ENCODE measurements around the gene STX1B. TPM values are rescaled to one million over a fixed set of nuclear protein-coding genes. Genes with fewer than 3 reads are reported as not detected.
A peak's percentile ranks its signal among the peaks of the same experiment; 100 is the strongest.

STX1B gene
- total RNA-seq, 1 experiment from 2014 or later = 15.9 TPM

GRCh38 chr16:30998852-30999761 lies 11.3 kb downstream of the STX1B start:
- TF ChIP-seq CREB1 (CRISPR knock-in tag; IDR thresholded peaks at IDR 0.05) (no peak), NR2C2 (CRISPR knock-in tag; IDR thresholded peaks at IDR 0.05) (no peak), GRHL2 (CRISPR knock-in tag; IDR thresholded peaks at IDR 0.05; ENCODE audit: insufficient replicate concordance, severe bottlenecking) (no peak), NR1H2 (CRISPR knock-in tag; IDR thresholded peaks at IDR 0.05) (no peak), SOX15 (CRISPR knock-in tag; IDR thresholded peaks at IDR 0.05) (no peak), TEAD1 (CRISPR knock-in tag; IDR thresholded peaks at IDR 0.05) (no peak), AFF4 (CRISPR knock-in tag; IDR thresholded peaks at IDR 0.05; ENCODE audit: borderline replicate concordance) (no peak), MLX (CRISPR knock-in tag; IDR thresholded peaks at IDR 0.05) (no peak)
- Mint-ChIP-seq H3K27me3 (ENCODE audit: low read depth) (peaks cover 7% of the 10 kb centered on the region; the same call in 1 of the 2 replicates), H3K27ac (no peak overlapping the region), H3K9me3 (no peaks in the 10 kb centered on the region), H3K4me1 (peaks cover 16% of the 10 kb centered on the region), H3K36me3 (no peaks in the 10 kb centered on the region), H3K4me3 (no peak overlapping the region)
- no peak for ATAC-seq
- ChIA-PET CTCF (interaction anchor here (0.8 to 8.2 kb wide), 4 partner anchors 13 to 143 kb away, joined by 3 to 79 read pairs (median 6); partner anchors contain the start of gene HSD3B7), POLR2A (interaction anchor here (1.0 kb wide), 1 partner anchor 13 kb away, joined by 3 read pairs; no protein-coding TSS in a partner anchor)
- no peak for DNase-seq (ENCODE audit: low spot score)

- Mint-ChIP-seq H3K36me3 (no peaks in the 10 kb centered on the region), H3K9me3 (no peaks in the 10 kb centered on the region), H3K4me1 (peaks cover 16% of the 10 kb centered on the region), H3K27ac (0 out of 2 replicates have a peak overlapping the region, but pooled peaks have one; percentile 16), H3K27me3 (ENCODE audit: low read depth) (peaks cover 7% of the 10 kb centered on the region; the same call in 1 of the 2 replicates), H3K4me3 (peak overlapping the region; percentile 70)
- no peak for DNase-seq (ENCODE audit: low spot score)
- ATAC-seq = peak; percentile 3; the same call in 1 of the 2 replicates
- CTCF ChIA-PET = interaction anchor here (0.5 to 8.2 kb wide), 12 partner anchors 12 to 475 kb away, joined by 3 to 79 read pairs (median 5); partner anchors contain the start of gene HSD3B7
- POLR2A ChIA-PET = interaction anchor here (0.6 to 1.8 kb wide), 6 partner anchors 12 to 448 kb away, joined by 3 to 6 read pairs (median 4); partner anchors contain the start of genes HSD3B7 and KAT8
- TF ChIP-seq ZNF281 (CRISPR knock-in tag; IDR thresholded peaks at IDR 0.05) (no peak), ZNF396 (CRISPR knock-in tag; IDR thresholded peaks at IDR 0.05; ENCODE audit: borderline replicate concordance) (no peak), E2F5 (CRISPR knock-in tag; IDR thresholded peaks at IDR 0.05) (no peak), SP1 (CRISPR knock-in tag; conservative IDR thresholded peaks at IDR 0.05) (no peak), GABPB1 (CRISPR knock-in tag; IDR thresholded peaks at IDR 0.05) (no peak), ZBTB21 (CRISPR knock-in tag; IDR thresholded peaks at IDR 0.05; ENCODE audit: borderline replicate concordance) (no peak), ZNF138 (CRISPR knock-in tag; conservative IDR thresholded peaks at IDR 0.05) (no peak), CBFB (CRISPR knock-in tag; IDR thresholded peaks at IDR 0.05; ENCODE audit: low read depth) (no peak), E2F1 (CRISPR knock-in tag; IDR thresholded peaks at IDR 0.05) (no peak), ZNF263 (CRISPR knock-in tag; IDR thresholded peaks at IDR 0.05; ENCODE audit: low read depth) (no peak), ZNF423 (CRISPR knock-in tag; IDR thresholded peaks at IDR 0.05) (no peak), CTCF (IDR thresholded peaks at IDR 0.05) (no peak)
These were observed 12.4 kb downstream of the STX1B start for GRCh38 chr16:30997725-30998711.

Data from WTC11 (cell line).